B cell (primary cell): Measurements from ENCODE around the gene NCOA3. TPM values are rescaled to one million over a fixed set of nuclear protein-coding genes. Genes with fewer than 3 reads are reported as not detected.

Source experiments
- ATAC-seq: fragments of 200-7000 bp; cut with Tn5 transposase; one replicate; pipeline ENCODE4 v1.10.0; 2021; ENCODE audit warnings: low read depth, mild to moderate bottlenecking, moderate number of reproducible peaks, moderate library complexity
- CTCF ChIA-PET: fragments of 350-600 bp; sonication (Branson Sonifier 250); formaldehyde crosslinking; loops from one replicate; lab custom pipeline; 2021; ENCODE audit warnings: antibody characterized with exemption, inconsistent platforms; lab: Charles Lee
- POLR2A ChIA-PET: fragments of 350-600 bp; sonication (Branson Sonifier 250); formaldehyde crosslinking; loops from one replicate; lab custom pipeline; 2021; ENCODE audit warnings: antibody characterized with exemption; lab: Charles Lee
- DNase-seq: peaks from one replicate; pipeline ENCODE4 v3.0.0; 2013
- H2AFZ ChIP-seq: 2 replicates; pipeline ENCODE4 v1.6.1; 2012; ENCODE audit warnings: mild to moderate bottlenecking, low read depth, low read length; ENCODE audit not compliant: insufficient read depth, poor library complexity, severe bottlenecking
- H3K27ac ChIP-seq, 2 donors: 1 replicate in 1 of 2; 2 replicates in 1 of 2; pipeline ENCODE4 v1.5.1; 2012 to 2013; ENCODE audit warnings: low read length in 2 of 2, mild to moderate bottlenecking in 2 of 2, moderate library complexity in 1 of 2
- H3K27me3 ChIP-seq, 4 experiments: fragments of 200-600 bp in 1 of 4; sonication (generic) in 1 of 4; replicated peaks in 1 of 4; 1 replicate in 2 of 4; 2 replicates in 2 of 4; pipeline versions ENCODE4 v1.6.1 to v1.7.0; 2013 to 2016; ENCODE audit warnings: low read length in 3 of 4, mild to moderate bottlenecking in 2 of 4, mixed read lengths in 1 of 4, moderate library complexity in 1 of 4; ENCODE audit not compliant: insufficient read depth in 4 of 4, control insufficient read depth in 3 of 4; ENCODE audit errors: control extremely low read depth in 1 of 4
- H3K36me3 ChIP-seq, 2 experiments: replicated peaks in 1 of 2; 1 replicate in 1 of 2; 2 replicates in 1 of 2; pipeline versions ENCODE4 v1.6.1 to v1.7.1; 2013; ENCODE audit warnings: low read length in 1 of 2; ENCODE audit not compliant: insufficient read depth in 2 of 2, control insufficient read depth in 1 of 2; ENCODE audit errors: control extremely low read depth in 1 of 2, extremely low read depth in 1 of 2
- H3K4me1 ChIP-seq, 2 donors: fragments of 200-600 bp in 1 of 2; sonication (generic) in 1 of 2; 1 replicate in 1 of 2; 2 replicates in 1 of 2; pipeline versions ENCODE4 v1.5.1 to v1.6.1; 2013 to 2017; ENCODE audit warnings: low read length in 2 of 2; ENCODE audit not compliant: control insufficient read depth in 2 of 2, insufficient read depth in 2 of 2
- H3K4me2 ChIP-seq: replicated peaks from 2 replicates; pipeline ENCODE3; 2012; ENCODE audit warnings: mild to moderate bottlenecking, low read depth, low read length; ENCODE audit not compliant: poor library complexity, severe bottlenecking
- H3K4me3 ChIP-seq, 5 experiments: fragments of 200-600 bp in 1 of 5; sonication (generic) in 1 of 5; 1 replicate in 3 of 5; 2 replicates in 2 of 5; pipeline versions ENCODE4 v1.5.1 to v1.7.0; 2011 to 2016; ENCODE audit warnings: low read length in 4 of 5, mild to moderate bottlenecking in 4 of 5, low read depth in 2 of 5, control low read depth in 1 of 5, moderate library complexity in 1 of 5; ENCODE audit not compliant: insufficient read depth in 1 of 5; ENCODE audit errors: control extremely low read depth in 1 of 5, extremely low read depth in 1 of 5
- H3K79me2 ChIP-seq: fragments of 200-600 bp; sonication (generic); one replicate; pipeline ENCODE4 v1.6.0; 2016; ENCODE audit warnings: low read length; ENCODE audit not compliant: control insufficient read depth, insufficient read depth
- H3K9ac ChIP-seq: fragments of 200-600 bp; sonication (generic); 2 replicates; pipeline ENCODE4 v1.6.1; 2017; ENCODE audit warnings: mild to moderate bottlenecking, low read length, moderate library complexity
- H3K9me3 ChIP-seq, 3 donors: one replicate each; pipeline versions ENCODE4 v1.6.1 to v1.7.1; 2013; ENCODE audit warnings: low read length in 2 of 3; ENCODE audit not compliant: control insufficient read depth in 2 of 3, insufficient read depth in 1 of 3; ENCODE audit errors: control extremely low read depth in 1 of 3
- H4K20me1 ChIP-seq: 2 replicates; pipeline ENCODE4 v1.6.0; 2012; ENCODE audit warnings: mild to moderate bottlenecking, low read length; ENCODE audit not compliant: insufficient read depth, control insufficient read depth, poor library complexity, severe bottlenecking
- H3K27ac Mint-ChIP-seq: one replicate; pipeline ENCODE4 v1.8.0; 2021; ENCODE audit warnings: mixed read lengths
- H3K27me3 Mint-ChIP-seq: one replicate; pipeline ENCODE4 v1.8.0; 2021; ENCODE audit warnings: mixed read lengths
- H3K4me1 Mint-ChIP-seq: one replicate; pipeline ENCODE4 v1.8.0; 2021; ENCODE audit warnings: mixed read lengths
- H3K4me3 Mint-ChIP-seq: one replicate; pipeline ENCODE4 v1.8.0; 2021; ENCODE audit warnings: mixed read lengths
- H3K9me3 Mint-ChIP-seq: one replicate; pipeline ENCODE4 v1.8.0; 2022; ENCODE audit warnings: mixed read lengths; ENCODE audit not compliant: insufficient read depth
- CTCF ChIP-seq: fragments of 200-600 bp; IDR thresholded peaks from one replicate; pipeline ENCODE4 v1.8.0; 2022; ENCODE audit warnings: antibody characterized with exemption, mild to moderate bottlenecking
- EZH2 ChIP-seq: IDR thresholded peaks from 2 replicates; pipeline ENCODE4 v1.6.1; 2012; ENCODE audit warnings: borderline replicate concordance, low read depth, mild to moderate bottlenecking, moderate library complexity, low read length; ENCODE audit not compliant: insufficient read depth, poor library complexity, severe bottlenecking
- WGBS: methylation state at CpG from one replicate; pipeline ENCODE4 v1.1.5; 2013; ENCODE audit warnings: missing lambda C conversion rate; ENCODE audit not compliant: insufficient coverage; 5-methylcytosine and 5-hydroxymethylcytosine counted together
- intact Hi-C: fragments of 100-400 bp; cut with micrococcal nuclease; formaldehyde crosslinking; loops from one replicate; pipeline ENCODE4 v1.10.0; 2022
- polyA plus RNA-seq: library from polyadenylated mRNA; depleted of rRNA; stranded (reverse); fragments of >200 nt; gene quantifications from 2 replicates; pipeline ENCODE4 v1.2.3, GENCODE V29; 2012
- total RNA-seq, 2 donors: library from RNA; stranded (reverse); fragments of 120-200 nt in 1 of 2; gene quantifications; 1 replicate in 1 of 2; 2 replicates in 1 of 2; pipeline versions ENCODE4 v1.2.3 to v1.2.4, GENCODE V29; 2013 to 2022

NCOA3 gene
- total and polyA plus RNA-seq, 2 donors (not counting 1 experiment from before 2014, with no cell fraction given) = 54.0 to 309 TPM

DNA sequence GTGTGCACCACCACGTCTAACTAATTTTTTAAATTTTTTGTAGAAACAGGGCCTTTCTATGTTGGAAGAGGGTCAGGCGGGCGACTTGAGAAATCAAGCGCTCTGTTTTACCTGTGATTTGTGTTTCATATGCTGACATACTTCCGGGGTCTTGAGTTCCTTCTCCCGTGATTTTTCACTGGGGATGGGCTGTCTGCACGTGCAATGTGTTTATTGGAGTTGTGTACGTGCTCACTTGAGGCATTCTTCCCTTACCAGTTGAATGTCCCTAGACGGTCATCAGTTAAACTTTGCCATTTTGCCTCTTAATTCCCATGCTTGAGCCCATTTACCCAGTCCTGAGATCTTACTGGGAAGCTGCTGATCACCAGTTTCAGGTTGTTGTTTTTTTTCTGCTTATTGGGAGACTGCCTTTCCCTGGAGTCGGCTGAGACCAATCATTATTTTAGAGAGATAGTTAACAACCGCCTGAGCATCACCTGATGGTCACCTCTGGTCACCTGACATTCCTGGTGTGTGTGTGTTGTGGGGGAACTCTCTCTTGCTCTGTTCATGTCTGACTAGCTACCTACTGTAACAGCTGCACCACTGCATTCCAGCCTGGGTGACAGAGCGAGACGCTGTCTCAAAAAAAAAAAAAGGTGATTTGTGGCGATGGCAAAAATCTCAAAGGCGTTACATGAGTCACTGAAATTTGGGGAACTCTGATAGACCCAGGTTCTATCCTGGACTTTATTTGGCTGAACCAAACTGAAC, 34.8 kb upstream of the NCOA3 start:
- ChIA-PET POLR2A (interaction anchor here (0.7 to 3.9 kb wide), 7 partner anchors 11 to 55 kb away, joined by 3 to 26 read pairs (median 6); partner anchors contain the start of gene NCOA3), CTCF (interaction anchor here (0.7 to 2.1 kb wide), 7 partner anchors 20 to 194 kb away, joined by 3 to 10 read pairs (median 6); no protein-coding TSS in a partner anchor)
- TF ChIP-seq EZH2 (no peak), CTCF (no peak)
- peak overlapping the region; percentile 44 for H3K4me3 Mint-ChIP-seq
- H3K4me3 ChIP-seq = no peak overlapping the region
- ATAC-seq = peak; percentile 13
- H3K9ac ChIP-seq = no peak overlapping the region
- H4K20me1 ChIP-seq = no peaks in the 10 kb centered on the region
- H3K9me3 ChIP-seq = no peaks in the 10 kb centered on the region
- WGBS = 83% methylated on average over 11 of the region's 15 CpGs
- peaks cover 30 to 42% of the 10 kb centered on the region in 2 donors for H3K4me1 ChIP-seq
- H3K4me1 Mint-ChIP-seq = peaks cover 35% of the 10 kb centered on the region
- H3K36me3 ChIP-seq = no peaks in the 10 kb centered on the region
- no peaks in the 10 kb centered on the region for H3K9me3 Mint-ChIP-seq
- intact Hi-C loops = no loop called here
- H2AFZ ChIP-seq = no peak overlapping the region
- no peaks in the 10 kb centered on the region for H3K27me3 Mint-ChIP-seq
- DNase-seq = peak; percentile 56
- peaks cover 11% of the 10 kb centered on the region for H3K79me2 ChIP-seq
- H3K27me3 ChIP-seq = no peaks in the 10 kb centered on the region
- H3K4me2 ChIP-seq = no peak overlapping the region
- H3K27ac Mint-ChIP-seq = peak overlapping the region; percentile 95
- H3K27ac ChIP-seq = peak overlapping the region in 1 of 2 donors; percentile 15
